Erythroblast (primary cell): ENCODE measurements around the gene PLCG1.

Experiments used
- GATA1 ChIP-seq: IDR thresholded peaks from 2 replicates; pipeline ENCODE4 v1.6.1; 2011; ENCODE audit warnings: low read depth, mild to moderate bottlenecking, control low read depth, low read length, moderate library complexity
- POLR2A ChIP-seq: IDR thresholded peaks from 2 replicates; pipeline ENCODE4 v1.6.1; 2011; ENCODE audit warnings: mild to moderate bottlenecking, low read length

GRCh38 chr20:41180599-41181333, 43.4 kb downstream of the PLCG1 start:
- TF ChIP-seq POLR2A = no peak
- no peak for TF ChIP-seq GATA1
